Activated naive CD8-positive, alpha-beta T cell treated with anti-CD3 and anti-CD28 coated beads for 36 hours (primary cell): ENCODE data around the gene RASSF8. TPM values are rescaled to one million over a fixed set of nuclear protein-coding genes. Genes with fewer than 3 reads are reported as not detected.

Source experiments
- DNase-seq: peaks from one replicate; pipeline ENCODE4 v3.0.0; 2021
- H3K27ac Mint-ChIP-seq: one replicate; pipeline ENCODE4 v1.8.0; 2022; ENCODE audit warnings: mild to moderate bottlenecking, moderate library complexity, mixed read lengths
- H3K27me3 Mint-ChIP-seq: one replicate; pipeline ENCODE4 v1.8.0; 2022; ENCODE audit warnings: mild to moderate bottlenecking, mixed read lengths
- H3K36me3 Mint-ChIP-seq: one replicate; pipeline ENCODE4 v1.8.0; 2021; ENCODE audit warnings: mild to moderate bottlenecking, mixed read lengths
- H3K4me1 Mint-ChIP-seq: one replicate; pipeline ENCODE4 v1.8.0; 2021; ENCODE audit warnings: mixed read lengths
- H3K4me3 Mint-ChIP-seq: one replicate; pipeline ENCODE4 v1.8.0; 2022; ENCODE audit warnings: mild to moderate bottlenecking, moderate library complexity, mixed read lengths
- H3K9me3 Mint-ChIP-seq: one replicate; pipeline ENCODE4 v1.8.0; 2022; ENCODE audit warnings: mixed read lengths
- total RNA-seq, 2 experiments: library from RNA; stranded (reverse); gene quantifications; one replicate each; pipeline ENCODE4 v1.2.3, GENCODE V29; 2021

Gene RASSF8, protein sequence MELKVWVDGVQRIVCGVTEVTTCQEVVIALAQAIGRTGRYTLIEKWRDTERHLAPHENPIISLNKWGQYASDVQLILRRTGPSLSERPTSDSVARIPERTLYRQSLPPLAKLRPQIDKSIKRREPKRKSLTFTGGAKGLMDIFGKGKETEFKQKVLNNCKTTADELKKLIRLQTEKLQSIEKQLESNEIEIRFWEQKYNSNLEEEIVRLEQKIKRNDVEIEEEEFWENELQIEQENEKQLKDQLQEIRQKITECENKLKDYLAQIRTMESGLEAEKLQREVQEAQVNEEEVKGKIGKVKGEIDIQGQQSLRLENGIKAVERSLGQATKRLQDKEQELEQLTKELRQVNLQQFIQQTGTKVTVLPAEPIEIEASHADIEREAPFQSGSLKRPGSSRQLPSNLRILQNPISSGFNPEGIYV
- total RNA-seq = under 1 TPM in 1 of 2 experiments, not detected in 1; 0.18 TPM

DNA sequence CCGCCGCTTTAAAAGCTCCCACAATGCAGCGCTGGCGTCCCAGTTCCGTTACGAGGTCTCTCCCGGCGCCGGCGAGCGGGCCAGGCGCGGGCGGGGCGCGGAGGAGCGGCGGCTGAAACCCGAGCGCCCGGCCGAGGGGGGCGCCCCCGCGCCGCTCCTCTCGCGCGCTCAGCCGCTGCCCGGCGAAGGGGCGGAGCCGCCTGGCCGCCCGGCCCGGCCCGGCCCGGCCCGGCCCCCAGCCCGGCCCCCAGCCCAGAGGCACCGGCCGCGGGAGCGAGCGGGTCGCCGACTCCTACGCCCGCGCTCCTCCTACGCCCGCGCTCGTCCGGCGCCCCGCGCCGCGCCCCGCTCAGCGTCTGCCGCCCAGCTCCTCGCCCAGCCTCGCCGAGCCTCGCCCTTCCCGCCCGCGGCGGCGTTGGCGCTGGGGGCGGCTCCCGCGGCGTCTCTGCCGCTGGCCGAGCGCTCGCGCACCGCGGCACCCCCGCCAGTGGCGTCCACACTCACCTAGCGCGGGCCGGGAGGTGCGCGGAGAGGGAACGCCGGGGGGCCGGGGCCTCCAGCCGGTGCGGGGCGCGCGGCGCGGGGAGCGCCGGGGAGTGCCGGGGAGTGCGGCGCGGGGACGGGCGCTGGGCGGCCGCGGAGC lies at the start of gene RASSF8:
Gene RASSF8, plus strand, starts transcription at position 255 of the 643 bp plus-strand sequence. CDS start 96,662 bp downstream, outside the sequence.
- Mint-ChIP-seq H3K36me3 (no peaks in the 10 kb centered on the region), H3K4me1 (peaks cover 9% of the 10 kb centered on the region), H3K27ac (no peak within 1 kb of the TSS), H3K27me3 (peaks cover 83% of the 10 kb centered on the region), H3K9me3 (peaks cover 1% of the 10 kb centered on the region), H3K4me3 (peak within 1 kb of the TSS; percentile 74)
- peak; percentile 49 for DNase-seq

DNA sequence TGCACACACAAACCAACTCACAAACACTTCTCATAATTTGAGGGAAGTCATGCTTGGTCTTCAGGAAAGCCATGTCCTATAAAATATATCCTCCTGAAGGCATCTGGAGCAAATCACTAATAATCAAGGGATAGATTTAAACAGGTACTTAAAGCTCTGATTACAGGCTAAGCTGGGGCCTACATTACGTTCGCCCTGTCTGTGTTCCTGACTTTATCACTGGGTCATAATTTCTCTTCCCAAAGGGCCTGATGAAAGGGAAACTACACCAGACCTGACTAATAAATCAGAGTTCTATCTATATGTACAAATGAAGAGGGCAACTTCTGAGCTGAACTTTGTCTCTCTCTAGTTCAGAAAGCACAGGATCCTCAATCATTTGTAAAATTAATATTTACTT lies 43.9 kb upstream of the RASSF8 start:
- Mint-ChIP-seq H3K27me3 (peaks cover 9% of the 10 kb centered on the region), H3K27ac (no peak overlapping the region), H3K36me3 (no peaks in the 10 kb centered on the region), H3K4me1 (no peaks in the 10 kb centered on the region), H3K4me3 (no peak overlapping the region), H3K9me3 (peaks cover 4% of the 10 kb centered on the region)
- DNase-seq = no peak

DNA sequence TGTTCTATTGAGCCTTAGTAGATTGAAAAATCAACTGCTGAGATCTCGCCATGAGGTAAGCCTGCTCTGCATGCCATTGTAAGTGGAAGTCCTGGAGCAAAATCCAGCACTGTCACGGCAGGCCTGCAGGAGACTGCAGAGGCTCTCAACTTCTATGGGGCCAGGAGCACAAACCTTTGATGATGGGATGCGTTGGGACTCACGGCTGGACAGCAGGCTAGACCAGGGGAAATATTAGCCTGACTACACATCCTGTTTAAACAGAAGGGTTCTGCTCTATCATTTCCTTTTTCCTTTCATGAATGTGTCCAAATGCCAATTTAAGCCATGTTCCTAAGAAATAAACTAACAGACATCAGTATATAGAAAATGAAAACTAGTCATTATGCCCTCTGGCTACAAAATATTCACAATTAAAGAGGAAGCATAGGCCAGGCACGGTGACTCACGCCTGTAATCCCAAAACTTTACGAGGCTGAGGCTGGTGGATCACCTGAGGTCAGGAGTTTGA lies 33.9 kb upstream of the RASSF8 start:
- Mint-ChIP-seq H3K4me3 (no peak overlapping the region), H3K27ac (no peak overlapping the region), H3K36me3 (no peaks in the 10 kb centered on the region), H3K9me3 (no peaks in the 10 kb centered on the region), H3K27me3 (peaks cover 2% of the 10 kb centered on the region), H3K4me1 (no peaks in the 10 kb centered on the region)
- DNase-seq = no peak

DNA sequence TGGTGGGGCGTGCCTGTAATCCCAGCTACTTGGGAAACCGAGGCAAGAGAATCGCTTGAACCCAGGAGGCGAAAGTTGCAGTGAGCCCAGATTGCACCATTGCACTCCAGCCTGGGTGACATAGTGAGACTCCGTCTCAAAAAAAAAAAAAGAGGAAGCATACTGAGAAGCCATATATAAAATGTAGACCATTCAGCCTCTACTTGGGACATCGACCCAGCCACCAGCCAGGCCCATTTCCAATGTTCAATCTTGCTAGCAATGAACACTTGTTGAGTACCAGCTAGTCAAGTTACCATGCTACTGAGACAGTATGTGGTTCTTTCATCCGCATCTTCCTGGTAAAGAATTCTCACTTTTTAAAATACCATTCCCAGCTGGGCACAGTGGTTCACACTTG lies 33.4 kb upstream of the RASSF8 start:
- Mint-ChIP-seq H3K9me3 (no peaks in the 10 kb centered on the region), H3K27ac (no peak overlapping the region), H3K36me3 (no peaks in the 10 kb centered on the region), H3K27me3 (no peaks in the 10 kb centered on the region), H3K4me1 (no peaks in the 10 kb centered on the region), H3K4me3 (no peak overlapping the region)
- no peak for DNase-seq

DNA sequence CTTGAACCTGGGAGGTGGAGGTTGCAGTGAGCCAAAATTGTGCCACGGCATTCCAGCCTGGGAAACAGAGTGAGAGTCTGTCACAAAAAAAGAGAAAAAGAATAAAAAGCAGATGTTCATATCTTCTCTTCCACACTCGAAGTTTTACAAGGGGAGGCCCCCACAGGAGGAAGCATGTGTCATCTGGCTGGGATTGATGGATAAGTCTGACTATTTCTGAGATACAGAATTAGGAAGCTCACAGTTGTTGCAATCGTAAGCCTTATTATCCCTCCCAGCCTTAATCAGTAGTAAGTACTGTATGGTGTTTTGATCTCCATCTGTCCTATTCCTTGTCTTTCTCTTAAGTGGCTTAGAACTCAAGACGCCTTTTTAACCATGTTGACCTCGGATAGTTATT lies 31.9 kb upstream of the RASSF8 start:
- H3K9me3 Mint-ChIP-seq = no peaks in the 10 kb centered on the region
- H3K4me3 Mint-ChIP-seq = no peak overlapping the region
- no peak overlapping the region for H3K27ac Mint-ChIP-seq
- no peak for DNase-seq
- H3K36me3 Mint-ChIP-seq = no peaks in the 10 kb centered on the region
- H3K27me3 Mint-ChIP-seq = no peaks in the 10 kb centered on the region
- H3K4me1 Mint-ChIP-seq = no peaks in the 10 kb centered on the region

DNA sequence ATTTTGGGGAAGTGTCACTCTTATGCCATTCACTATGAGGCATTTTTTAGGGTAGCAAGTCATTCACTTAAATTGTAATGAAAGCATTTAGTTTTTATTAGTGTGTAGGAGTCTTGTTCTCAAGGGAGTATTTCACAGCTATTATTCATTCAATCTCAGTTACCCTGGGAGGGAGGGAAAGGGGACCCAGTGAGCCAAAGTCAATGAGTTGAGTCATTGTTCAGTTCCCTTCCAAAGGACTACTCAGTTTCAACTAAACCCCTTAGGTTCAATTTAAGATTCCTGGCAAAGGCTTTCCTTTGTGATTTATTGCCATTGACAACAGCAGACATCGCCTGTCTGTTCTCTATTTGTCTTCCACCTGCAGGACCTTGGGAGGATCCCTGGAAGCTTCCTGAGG lies 29.3 kb upstream of the RASSF8 start:
- H3K27ac Mint-ChIP-seq = no peak overlapping the region
- no peaks in the 10 kb centered on the region for H3K4me1 Mint-ChIP-seq
- no peak overlapping the region for H3K4me3 Mint-ChIP-seq
- no peak for DNase-seq
- no peaks in the 10 kb centered on the region for H3K36me3 Mint-ChIP-seq
- peaks cover 3% of the 10 kb centered on the region for H3K27me3 Mint-ChIP-seq
- no peaks in the 10 kb centered on the region for H3K9me3 Mint-ChIP-seq

DNA sequence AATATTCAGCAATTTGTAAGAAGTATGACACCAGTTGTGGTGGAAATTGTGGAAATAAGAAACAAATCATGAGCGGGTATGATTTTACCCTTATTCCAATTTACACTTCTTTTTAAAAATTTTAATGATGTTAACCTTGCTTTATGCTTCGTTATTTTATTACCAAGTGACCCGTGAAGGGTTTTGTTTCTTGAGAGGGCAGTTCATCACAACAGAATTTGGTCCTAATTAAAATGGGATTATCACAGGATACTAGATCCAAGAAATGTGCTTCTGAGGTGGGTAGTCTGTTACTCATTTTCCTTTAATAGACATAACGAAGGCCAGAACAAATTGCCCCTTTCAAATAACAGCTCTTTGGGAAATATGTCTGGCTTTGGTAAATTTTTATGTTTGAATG lies 25.5 kb upstream of the RASSF8 start:
- no peak overlapping the region for H3K4me3 Mint-ChIP-seq
- H3K36me3 Mint-ChIP-seq = no peaks in the 10 kb centered on the region
- no peaks in the 10 kb centered on the region for H3K9me3 Mint-ChIP-seq
- peaks cover 3% of the 10 kb centered on the region for H3K27me3 Mint-ChIP-seq
- no peak for DNase-seq
- H3K27ac Mint-ChIP-seq = no peak overlapping the region
- H3K4me1 Mint-ChIP-seq = no peaks in the 10 kb centered on the region

DNA sequence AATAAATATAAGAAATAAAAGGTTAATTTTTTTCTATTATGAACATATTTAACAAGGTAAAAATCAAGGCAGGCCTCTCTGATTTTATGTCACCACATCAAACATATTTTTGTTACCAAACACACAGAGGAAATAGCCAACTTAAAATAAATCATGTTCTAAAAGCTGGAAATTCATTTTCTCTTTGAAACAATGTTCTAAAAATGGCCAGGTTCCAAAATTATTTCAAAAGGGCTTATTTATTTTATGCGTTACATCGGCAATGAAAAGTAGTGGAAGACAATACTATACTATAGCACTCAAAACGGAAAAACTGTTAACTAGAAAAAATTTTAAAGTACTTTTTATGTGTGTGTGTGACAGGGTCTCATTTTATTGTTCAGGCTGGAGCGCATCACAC lies 24.0 kb upstream of the RASSF8 start:
- Mint-ChIP-seq H3K4me1 (no peaks in the 10 kb centered on the region), H3K9me3 (no peaks in the 10 kb centered on the region), H3K27me3 (peaks cover 3% of the 10 kb centered on the region), H3K27ac (no peak overlapping the region), H3K4me3 (no peak overlapping the region), H3K36me3 (no peaks in the 10 kb centered on the region)
- DNase-seq = no peak

DNA sequence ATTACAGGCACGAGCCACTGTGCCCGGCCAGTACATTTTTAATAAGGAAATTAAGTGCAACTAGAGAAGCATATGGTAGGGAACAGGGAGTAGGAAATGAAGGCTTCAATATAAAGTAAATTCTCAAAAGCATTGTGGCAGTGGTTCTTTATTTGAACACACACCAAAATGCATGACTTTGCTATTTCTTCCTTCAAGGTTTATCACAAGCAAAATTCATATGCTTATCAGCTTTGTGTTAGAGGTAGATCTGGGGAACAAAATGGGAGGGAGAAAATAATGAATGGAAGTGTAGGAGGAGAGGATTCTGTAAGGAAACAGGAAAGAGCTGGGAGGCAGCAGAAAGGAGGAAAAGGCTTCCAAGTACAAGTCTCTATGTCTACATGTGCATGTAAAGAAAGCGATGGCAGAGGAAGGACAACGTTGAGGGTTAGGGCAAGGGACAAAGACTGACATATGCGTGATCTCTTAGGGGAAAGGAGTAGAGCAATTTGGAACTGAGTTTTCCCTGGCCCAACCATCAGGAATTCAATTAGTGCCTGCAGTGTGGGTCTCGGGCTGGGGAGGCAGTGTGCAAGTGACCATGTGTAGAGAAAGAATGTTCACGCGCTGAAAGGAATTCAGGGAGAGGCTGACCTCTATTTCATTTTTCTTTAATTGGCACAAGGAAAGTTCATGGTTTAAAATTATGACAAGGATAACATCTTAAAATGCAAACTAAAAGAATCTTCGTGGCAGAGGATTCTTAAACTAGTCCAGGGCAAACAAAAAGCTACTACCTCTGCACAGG lies 22.9 kb upstream of the RASSF8 start:
- H3K9me3 Mint-ChIP-seq = no peaks in the 10 kb centered on the region
- no peaks in the 10 kb centered on the region for H3K36me3 Mint-ChIP-seq
- H3K27me3 Mint-ChIP-seq = peaks cover 3% of the 10 kb centered on the region
- no peak overlapping the region for H3K4me3 Mint-ChIP-seq
- H3K4me1 Mint-ChIP-seq = no peaks in the 10 kb centered on the region
- H3K27ac Mint-ChIP-seq = no peak overlapping the region
- DNase-seq = no peak

DNA sequence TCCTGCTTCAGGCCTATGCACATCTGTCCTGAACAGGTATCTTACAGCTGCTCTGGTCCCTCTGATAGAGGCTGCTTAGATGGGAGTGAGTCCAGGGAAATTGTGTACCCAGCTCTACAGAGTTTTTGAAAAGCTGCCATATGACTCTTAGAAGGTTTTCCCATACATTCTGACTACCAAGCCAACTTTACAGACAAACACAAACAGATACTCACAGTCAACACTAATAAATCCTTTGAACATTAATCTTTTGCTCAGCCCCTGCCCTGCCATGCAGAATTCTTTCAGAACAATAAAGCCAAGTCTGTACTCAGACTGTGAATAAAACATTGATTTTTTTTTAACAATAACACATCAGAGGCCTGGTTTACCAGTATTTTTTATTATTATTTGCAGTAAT lies 21.4 kb upstream of the RASSF8 start:
- peaks cover 3% of the 10 kb centered on the region for H3K27me3 Mint-ChIP-seq
- no peak for DNase-seq
- H3K36me3 Mint-ChIP-seq = no peaks in the 10 kb centered on the region
- no peak overlapping the region for H3K4me3 Mint-ChIP-seq
- no peaks in the 10 kb centered on the region for H3K9me3 Mint-ChIP-seq
- no peak overlapping the region for H3K27ac Mint-ChIP-seq
- H3K4me1 Mint-ChIP-seq = no peaks in the 10 kb centered on the region

DNA sequence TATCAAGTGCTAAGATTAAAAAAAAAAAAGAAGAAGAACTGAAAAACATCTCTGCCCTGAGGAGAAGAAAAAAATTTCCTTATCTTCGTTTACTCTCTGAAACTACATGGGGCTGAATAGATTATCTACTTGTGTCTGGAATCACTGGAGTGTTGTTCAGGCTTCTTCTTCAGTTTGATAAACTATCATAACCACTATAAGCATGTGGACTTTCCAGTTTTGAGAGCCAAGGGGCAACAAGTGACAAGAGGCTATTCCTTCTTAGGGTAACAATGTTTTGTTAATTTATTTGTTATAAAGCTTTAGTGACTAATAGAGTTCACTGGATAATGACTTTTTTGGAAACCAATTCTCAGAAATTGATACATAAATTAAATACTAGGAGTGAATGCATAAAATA lies 19.9 kb upstream of the RASSF8 start:
- H3K9me3 Mint-ChIP-seq = no peaks in the 10 kb centered on the region
- no peak for DNase-seq
- no peaks in the 10 kb centered on the region for H3K4me1 Mint-ChIP-seq
- H3K4me3 Mint-ChIP-seq = no peak overlapping the region
- H3K27me3 Mint-ChIP-seq = peaks cover under 1% of the 10 kb centered on the region
- H3K27ac Mint-ChIP-seq = no peak overlapping the region
- H3K36me3 Mint-ChIP-seq = no peaks in the 10 kb centered on the region

DNA sequence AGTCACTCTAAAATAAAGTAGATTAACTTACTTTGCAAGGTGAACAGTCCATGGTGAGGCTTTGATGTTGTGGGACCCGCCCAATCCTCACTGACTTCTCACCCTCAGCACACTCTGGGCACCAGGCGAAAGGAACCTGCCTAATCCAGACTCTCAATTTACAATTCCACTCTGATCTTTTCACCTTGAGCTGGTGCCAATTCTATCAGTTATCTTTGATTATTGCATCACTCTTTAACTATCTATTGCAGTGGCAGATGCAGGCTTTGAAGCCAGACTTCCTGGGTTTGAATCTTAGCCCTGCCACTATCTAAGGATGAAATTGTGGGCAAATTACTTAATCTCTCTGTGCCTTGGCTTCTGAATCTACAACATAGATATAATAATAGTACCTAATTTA lies 18.9 kb upstream of the RASSF8 start:
- no peaks in the 10 kb centered on the region for H3K4me1 Mint-ChIP-seq
- H3K27ac Mint-ChIP-seq = no peak overlapping the region
- no peaks in the 10 kb centered on the region for H3K27me3 Mint-ChIP-seq
- no peaks in the 10 kb centered on the region for H3K36me3 Mint-ChIP-seq
- no peak for DNase-seq
- H3K9me3 Mint-ChIP-seq = no peaks in the 10 kb centered on the region
- no peak overlapping the region for H3K4me3 Mint-ChIP-seq

DNA sequence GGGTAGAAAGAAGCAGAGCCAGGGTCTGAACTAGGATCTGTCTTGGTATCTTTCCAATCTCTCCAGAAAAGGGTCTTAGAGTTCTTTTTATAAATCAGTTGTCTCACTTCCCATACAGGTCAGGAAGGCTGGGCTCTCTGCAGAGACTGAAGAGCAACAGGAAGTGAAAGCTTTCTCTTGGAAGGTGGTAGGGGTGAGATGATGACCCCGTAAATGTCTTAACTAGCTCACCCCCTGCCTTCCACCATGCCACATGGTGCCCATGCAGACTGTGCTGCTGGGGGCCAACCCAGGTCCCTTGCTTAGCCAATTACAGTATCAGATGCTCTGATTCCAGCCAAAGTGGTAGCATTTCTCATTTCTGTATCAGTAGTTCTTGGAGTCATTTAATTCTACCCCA lies 17.6 kb upstream of the RASSF8 start:
- no peaks in the 10 kb centered on the region for H3K27me3 Mint-ChIP-seq
- no peaks in the 10 kb centered on the region for H3K4me1 Mint-ChIP-seq
- no peaks in the 10 kb centered on the region for H3K9me3 Mint-ChIP-seq
- H3K36me3 Mint-ChIP-seq = no peaks in the 10 kb centered on the region
- no peak for DNase-seq
- H3K27ac Mint-ChIP-seq = no peak overlapping the region
- no peak overlapping the region for H3K4me3 Mint-ChIP-seq

DNA sequence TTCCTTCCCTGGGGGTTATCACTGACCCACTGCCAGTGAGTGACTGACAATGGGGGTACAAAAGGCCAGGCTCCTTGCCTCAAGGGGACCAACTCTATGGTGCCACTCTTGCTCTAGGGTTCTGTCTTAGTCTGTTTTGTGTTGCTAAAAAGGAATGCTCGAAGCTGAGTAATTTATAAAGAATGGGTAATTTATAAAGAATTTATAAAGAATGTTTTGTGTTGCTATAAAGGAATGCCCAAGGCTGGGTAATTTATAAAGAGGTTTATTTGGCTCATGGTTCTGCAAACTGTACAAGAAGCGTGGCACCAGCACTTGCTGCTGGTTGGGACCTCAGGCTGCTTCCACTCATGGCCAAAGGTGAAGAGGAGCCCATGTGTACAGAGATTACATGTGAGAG lies 15.8 kb upstream of the RASSF8 start:
- Mint-ChIP-seq H3K27ac (no peak overlapping the region), H3K9me3 (no peaks in the 10 kb centered on the region), H3K4me1 (no peaks in the 10 kb centered on the region), H3K36me3 (no peaks in the 10 kb centered on the region), H3K27me3 (no peaks in the 10 kb centered on the region), H3K4me3 (no peak overlapping the region)
- no peak for DNase-seq

DNA sequence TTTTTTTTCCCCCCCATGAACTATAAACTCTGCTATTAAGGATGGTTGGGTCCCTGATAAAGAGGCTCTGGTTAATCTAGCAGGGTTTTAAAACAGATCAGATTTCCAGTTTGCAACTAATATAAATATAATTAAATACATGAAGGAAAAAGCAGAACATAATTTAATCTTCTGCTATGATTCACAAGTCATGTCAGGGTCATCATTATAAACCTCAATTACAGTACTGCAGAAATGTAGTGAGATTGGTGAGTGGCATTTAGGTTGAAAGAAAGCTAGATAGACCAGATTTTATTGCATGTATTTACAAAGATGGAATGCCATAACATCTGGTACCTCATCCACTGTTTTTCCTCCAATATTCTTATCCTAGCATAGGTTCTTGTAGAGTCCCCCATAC lies 14.5 kb upstream of the RASSF8 start:
- Mint-ChIP-seq H3K4me1 (no peaks in the 10 kb centered on the region), H3K4me3 (no peak overlapping the region), H3K36me3 (no peaks in the 10 kb centered on the region), H3K27me3 (no peaks in the 10 kb centered on the region), H3K9me3 (no peaks in the 10 kb centered on the region), H3K27ac (no peak overlapping the region)
- DNase-seq = no peak
